ENCODE data around the gene METTL1.
"Not testable (repeated sequence)": the region's sequence is repeated elsewhere in the genome, so short reads cannot be mapped to it uniquely, and the experiment has no call there.

Gene METTL1

GRCh38 chr12:57771873-57772428 is at the start of gene METTL1:
TSS of gene METTL1 (minus strand) at chr12:57772105. CDS start at chr12:57772083, 22 bp downstream.
- peak; percentile 87 for DNase-seq (ENCODE audit: low read depth)

GRCh38 chr12:57821015-57821414 is 49.1 kb upstream of the METTL1 start:
- DNase-seq (ENCODE audit: low read depth): not testable (repeated sequence)

- DNase-seq (ENCODE audit: low read depth): not testable (repeated sequence)
Observed at GRCh38 chr12:57820119-57820518, 48.2 kb upstream of the METTL1 start.

- not testable (repeated sequence) for DNase-seq (ENCODE audit: low read depth)
Observed at GRCh38 chr12:57817990-57818331, 46.1 kb upstream of the METTL1 start.

- DNase-seq (ENCODE audit: low read depth): no peak
Observed at GRCh38 chr12:57817261-57817989, 45.5 kb upstream of the METTL1 start.

GRCh38 chr12:57816855-57817151 is 44.9 kb upstream of the METTL1 start:
- no peak for DNase-seq (ENCODE audit: low read depth)

GRCh38 chr12:57816001-57816854 is 44.3 kb upstream of the METTL1 start:
- DNase-seq (ENCODE audit: low read depth): no peak

GRCh38 chr12:57815177-57816000 is 43.5 kb upstream of the METTL1 start:
- no peak for DNase-seq (ENCODE audit: low read depth)

GRCh38 chr12:57813971-57814772 is 42.3 kb upstream of the METTL1 start:
- DNase-seq (ENCODE audit: low read depth): no peak

GRCh38 chr12:57813111-57813970 is 41.4 kb upstream of the METTL1 start:
- DNase-seq (ENCODE audit: low read depth): no peak

GRCh38 chr12:57811028-57811755 is 39.3 kb upstream of the METTL1 start:
- no peak for DNase-seq (ENCODE audit: low read depth)

- DNase-seq (ENCODE audit: low read depth): no peak
Observed at GRCh38 chr12:57810450-57810849, 38.5 kb upstream of the METTL1 start.

GRCh38 chr12:57809425-57809824 is 37.5 kb upstream of the METTL1 start:
- no peak for DNase-seq (ENCODE audit: low read depth)

- no peak for DNase-seq (ENCODE audit: low read depth)
Observed at GRCh38 chr12:57808351-57808750, 36.4 kb upstream of the METTL1 start.

GRCh38 chr12:57807285-57807684 is 35.4 kb upstream of the METTL1 start:
- DNase-seq (ENCODE audit: low read depth): no peak

GRCh38 chr12:57806677-57807076 is 34.8 kb upstream of the METTL1 start:
- DNase-seq (ENCODE audit: low read depth): no peak

- no peak for DNase-seq (ENCODE audit: low read depth)
Observed at GRCh38 chr12:57803319-57803893, 31.5 kb upstream of the METTL1 start.

- DNase-seq (ENCODE audit: low read depth): no peak
Observed at GRCh38 chr12:57802607-57803006, 30.7 kb upstream of the METTL1 start.

GRCh38 chr12:57800965-57801364 is 29.1 kb upstream of the METTL1 start:
- no peak for DNase-seq (ENCODE audit: low read depth)

Measured in T-helper 22 cell (primary cell).